ENCODE results near the gene CUBN.

DNA sequence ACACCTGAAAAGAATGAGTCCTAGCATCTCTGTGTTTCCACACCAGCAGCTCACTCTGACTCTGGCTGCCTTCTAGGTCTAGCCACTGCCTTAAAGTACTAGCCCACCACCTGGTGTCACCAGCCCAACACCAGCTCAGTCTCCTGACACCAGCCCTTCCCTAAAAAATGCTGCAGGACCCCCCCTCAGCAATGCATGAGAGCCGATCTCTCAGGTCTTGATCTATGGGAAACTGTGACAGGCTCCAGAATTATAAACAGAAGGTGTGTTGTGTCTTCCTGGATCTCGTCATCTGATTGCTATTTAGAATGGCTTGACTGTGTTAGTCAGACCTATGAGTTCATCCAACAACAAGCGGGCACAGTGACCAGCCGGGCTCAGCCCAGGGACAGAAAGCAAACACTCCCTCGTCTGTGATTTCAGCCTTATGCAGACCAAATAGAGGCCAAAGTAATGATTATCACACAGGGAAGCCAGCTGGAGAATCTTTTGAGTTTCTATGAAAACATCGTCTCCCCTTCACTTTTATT, 66.6 kb downstream of the CUBN start:
- TF ChIP-seq, protein P1, sequence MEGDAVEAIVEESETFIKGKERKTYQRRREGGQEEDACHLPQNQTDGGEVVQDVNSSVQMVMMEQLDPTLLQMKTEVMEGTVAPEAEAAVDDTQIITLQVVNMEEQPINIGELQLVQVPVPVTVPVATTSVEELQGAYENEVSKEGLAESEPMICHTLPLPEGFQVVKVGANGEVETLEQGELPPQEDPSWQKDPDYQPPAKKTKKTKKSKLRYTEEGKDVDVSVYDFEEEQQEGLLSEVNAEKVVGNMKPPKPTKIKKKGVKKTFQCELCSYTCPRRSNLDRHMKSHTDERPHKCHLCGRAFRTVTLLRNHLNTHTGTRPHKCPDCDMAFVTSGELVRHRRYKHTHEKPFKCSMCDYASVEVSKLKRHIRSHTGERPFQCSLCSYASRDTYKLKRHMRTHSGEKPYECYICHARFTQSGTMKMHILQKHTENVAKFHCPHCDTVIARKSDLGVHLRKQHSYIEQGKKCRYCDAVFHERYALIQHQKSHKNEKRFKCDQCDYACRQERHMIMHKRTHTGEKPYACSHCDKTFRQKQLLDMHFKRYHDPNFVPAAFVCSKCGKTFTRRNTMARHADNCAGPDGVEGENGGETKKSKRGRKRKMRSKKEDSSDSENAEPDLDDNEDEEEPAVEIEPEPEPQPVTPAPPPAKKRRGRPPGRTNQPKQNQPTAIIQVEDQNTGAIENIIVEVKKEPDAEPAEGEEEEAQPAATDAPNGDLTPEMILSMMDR (conservative IDR thresholded peaks at IDR 0.05 in 1 of 2, IDR thresholded peaks at IDR 0.05 in 1 of 2; ENCODE audit: extremely low read depth in 1 of 2, insufficient read depth in 1 of 2, low read depth in 1 of 2, low read length in 2 of 2), result no peak
- no peak for TF ChIP-seq EZH2 (IDR thresholded peaks at IDR 0.05; ENCODE audit: borderline replicate concordance, low read length)

All from mammary epithelial cell (primary cell).